DMS53 treated with DMSO at 0.1 percent for 48 hours (cell line): ENCODE results near the gene KLHL7.
A peak's percentile ranks its signal among the peaks of the same experiment; 100 is the strongest.
"Not testable (repeated sequence)": the region's sequence is repeated elsewhere in the genome, so short reads cannot be mapped to it uniquely, and the experiment has no call there.

Experiments
- DNase-seq: peaks from one replicate; lab custom pipeline; 2025; ENCODE audit not compliant: unreplicated experiment; lab: John Stamatoyannopoulos, UW

The KLHL7 gene

DNA sequence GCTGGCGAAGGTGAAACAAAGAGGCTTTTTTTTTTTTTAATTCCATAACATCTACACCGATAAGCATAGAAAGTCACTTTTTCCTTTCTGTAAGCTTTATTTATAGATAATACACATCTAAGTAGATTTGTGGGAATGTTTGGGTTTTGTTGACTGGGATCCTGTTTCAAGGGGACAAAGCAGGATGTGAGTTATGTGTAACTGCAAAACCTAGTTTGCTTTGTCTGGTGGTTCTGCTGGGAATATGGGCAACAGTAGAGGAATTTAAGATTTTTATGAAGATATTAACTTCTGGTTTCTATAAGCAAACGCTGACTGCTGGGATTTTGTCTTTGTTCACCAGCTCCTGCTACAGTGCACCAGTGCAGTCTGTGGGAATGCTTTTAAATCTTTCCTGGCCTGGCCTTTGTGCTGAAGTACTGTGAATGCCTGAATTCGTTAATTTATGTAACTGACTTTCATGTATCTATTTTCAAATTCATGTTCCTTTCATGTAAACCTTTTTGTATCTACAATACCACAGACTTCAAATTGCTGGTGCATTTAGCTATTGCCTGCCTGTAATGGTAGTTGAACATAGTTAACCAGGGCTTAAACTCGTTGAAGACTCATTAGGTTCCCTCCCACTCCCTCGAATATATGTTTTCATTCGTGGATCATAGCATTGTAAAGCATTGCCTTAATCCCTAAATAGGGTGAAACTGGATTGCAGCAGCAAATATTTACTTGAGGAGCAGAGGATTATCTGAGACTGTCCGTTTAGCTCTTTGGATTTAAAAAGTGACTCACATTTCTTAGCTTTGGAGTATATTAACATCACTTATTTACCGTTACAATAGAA lies 1.5 kb downstream of the KLHL7 start:
- peak; percentile 33 for DNase-seq

DNA sequence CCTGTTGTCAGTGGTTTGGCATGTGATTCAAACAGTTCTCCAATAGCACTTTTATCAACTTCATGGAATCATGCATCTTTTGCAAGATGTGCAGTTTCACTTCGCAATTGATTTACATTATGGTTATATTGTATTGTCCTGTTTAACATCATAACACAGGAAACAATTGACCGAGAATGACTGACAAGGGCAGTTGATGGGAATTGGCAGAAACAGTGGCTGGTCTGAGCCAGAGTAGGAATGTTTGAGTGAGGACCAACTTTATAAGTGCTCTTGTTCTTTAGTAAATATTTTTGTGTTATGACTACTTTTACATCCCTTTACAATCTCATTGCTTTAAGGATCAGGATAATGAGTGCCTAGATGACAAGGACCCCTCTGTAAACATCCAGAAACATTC lies 2.2 kb downstream of the KLHL7 start:
- no peak for DNase-seq

DNA sequence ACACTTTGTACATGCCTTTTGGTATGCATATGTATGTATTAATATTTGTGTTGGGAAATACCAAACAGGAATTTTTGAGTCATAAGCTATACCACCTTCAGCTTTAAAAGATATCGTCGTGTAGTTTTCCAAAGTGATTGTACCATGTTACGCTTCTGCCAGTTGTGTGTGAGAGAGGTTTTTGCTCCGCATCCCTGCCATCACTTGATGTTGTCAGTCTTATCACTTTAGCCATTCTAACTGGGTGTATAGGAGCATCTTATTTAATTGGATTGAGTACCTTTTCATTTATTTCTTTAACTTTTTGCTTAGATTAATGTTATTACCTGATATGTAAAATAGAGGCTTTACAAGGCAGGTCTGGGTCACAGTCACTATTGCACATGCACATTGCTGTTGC lies 3.4 kb downstream of the KLHL7 start:
- no peak for DNase-seq

DNA sequence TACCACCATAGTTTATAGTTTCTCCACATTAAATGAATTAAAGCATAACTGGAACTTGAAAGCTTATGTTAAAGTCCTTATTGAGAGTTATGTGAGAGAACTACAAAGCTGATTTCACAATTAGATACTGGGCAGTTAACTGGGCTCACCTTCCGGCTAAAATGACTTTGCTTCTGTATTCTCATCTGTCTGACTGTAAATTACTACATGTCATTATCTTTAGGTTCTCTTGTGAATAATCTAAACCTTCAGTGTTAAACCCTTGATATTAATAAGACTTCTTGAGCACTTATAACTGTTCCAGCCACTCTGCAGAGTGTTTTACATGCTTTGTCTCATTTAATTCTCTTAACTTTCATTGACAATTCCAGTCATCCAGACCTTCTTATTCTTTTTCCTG lies 3.9 kb downstream of the KLHL7 start:
- DNase-seq, result no peak

DNA sequence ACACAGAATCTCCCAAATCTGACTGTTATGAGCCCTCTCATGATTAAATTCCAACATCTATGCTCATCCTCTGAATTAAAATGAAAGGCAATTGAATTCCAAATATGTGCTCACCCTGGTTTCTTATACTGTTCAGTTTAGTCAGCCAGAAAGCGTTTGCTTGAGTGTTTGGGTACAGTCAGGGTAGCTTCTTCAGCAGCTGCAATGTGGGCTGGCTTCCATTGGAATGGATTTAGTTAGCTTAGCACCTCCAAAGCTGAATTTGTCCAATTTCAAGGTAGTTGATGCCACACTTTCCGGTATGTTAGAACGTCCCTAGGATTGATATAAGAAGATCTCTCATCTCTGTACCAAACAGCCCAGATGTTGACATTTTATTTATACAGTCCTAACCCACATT lies 9.3 kb downstream of the KLHL7 start:
- DNase-seq, result no peak

DNA sequence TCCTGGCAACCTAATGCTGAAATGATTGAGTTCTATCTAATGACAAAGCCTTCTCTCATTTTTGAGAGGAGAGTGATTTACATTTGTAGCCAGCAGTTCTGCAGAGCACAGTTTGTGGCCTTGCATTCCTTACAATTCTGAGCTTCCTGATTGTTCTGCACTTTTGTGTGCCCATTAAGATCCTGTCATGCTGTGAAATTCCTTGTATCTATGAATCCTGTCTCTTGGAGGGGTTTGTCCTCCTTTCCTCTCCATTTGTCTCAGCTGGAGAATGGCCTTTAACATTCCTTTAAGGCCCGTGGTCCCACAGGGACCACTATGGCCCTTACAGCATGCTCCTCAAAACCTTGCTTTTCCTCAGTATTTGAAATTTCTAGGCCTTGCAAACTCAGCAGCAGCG lies 10.4 kb downstream of the KLHL7 start:
- DNase-seq, result no peak

DNA sequence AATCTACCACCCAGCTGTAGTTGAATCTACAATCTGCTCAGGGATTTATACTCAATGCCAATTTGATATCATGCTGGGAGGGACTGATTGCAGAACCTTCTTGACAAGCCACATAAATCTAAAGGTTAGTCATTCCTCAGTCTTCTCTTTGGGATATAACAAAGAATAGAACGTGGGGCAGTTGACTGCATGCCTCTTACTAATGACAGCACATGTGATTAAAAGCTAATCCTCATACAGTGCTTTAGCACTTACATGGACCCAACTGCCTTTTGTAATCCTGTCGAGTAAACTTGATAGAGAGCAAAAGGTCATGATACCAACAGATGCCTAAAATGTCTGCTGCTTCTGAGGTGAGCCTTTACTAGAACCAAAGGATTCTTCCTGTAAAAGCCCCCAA lies 12.3 kb downstream of the KLHL7 start:
- DNase-seq, result no peak

DNA sequence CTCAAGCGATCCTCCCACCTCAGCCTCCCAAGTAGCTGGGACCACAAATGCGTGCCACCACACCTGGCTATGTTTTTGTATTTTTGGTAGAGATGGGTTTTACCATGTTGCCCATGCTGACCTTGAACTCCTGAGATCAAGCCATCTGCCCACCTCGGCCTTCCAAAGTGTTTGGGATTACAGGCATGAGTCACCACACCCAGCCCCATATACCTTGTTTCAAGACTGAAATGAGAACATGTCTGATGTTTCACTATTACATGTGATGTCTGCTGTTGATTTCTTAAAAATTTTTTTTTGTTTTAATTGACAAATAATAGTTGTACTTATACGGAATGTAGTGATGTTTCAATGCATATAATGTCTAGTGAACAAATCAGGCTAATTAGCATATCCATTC lies 14.5 kb downstream of the KLHL7 start:
- no peak for DNase-seq

DNA sequence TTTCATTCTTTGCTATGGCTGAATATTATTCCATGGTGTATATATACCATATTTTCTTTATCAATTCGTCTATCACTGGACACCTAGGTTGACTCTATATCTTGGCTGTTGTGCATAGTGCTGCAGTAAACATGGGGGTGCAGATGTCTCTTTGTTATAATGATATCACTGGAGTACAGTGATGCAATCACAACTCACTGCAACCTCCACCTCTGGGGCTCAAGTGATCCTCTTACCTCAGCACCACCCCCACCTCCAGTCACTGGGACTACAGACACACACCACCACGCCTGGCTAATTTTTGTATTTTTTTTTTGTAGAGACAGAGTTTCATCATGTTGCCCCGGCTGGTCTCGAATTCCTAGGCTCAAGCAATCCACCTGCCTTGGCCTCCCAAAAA lies 15.6 kb downstream of the KLHL7 start:
- no peak for DNase-seq

DNA sequence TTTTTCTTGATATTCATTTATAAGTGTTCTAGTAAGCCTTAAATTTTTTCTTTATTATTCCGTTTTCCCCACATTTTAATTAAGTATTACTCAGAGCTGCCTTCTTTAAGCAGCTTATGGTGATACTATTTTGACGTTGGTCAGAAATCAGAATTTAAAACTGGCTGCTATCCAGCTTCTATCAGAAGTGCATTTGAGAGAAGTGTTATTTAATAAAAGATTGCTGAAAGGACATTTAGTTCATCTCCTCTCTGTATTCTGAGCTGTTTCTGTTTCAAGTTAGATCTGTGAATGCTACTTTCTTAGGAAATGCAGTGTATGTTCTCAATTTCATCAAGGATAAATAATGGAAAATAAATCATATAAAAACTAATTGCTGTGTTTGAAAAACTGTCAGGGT lies 17.4 kb downstream of the KLHL7 start:
- no peak for DNase-seq

DNA sequence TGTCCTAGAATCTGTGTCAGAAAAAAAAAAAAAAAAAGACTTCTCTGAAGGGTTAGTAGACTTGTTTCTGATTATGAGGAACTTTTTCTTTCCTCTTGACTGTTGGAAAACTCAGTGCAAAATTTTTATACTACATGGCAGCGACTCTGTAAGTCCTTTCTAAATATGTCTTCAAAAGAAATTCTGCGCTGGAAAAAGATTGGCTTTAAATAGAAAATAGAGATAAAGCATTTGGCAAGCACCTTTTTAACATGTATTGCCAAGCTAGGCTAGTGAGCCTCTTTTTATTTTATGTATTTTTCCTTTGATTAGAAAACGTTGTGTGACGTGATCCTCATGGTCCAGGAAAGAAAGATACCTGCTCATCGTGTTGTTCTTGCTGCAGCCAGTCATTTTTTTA lies 17.9 kb downstream of the KLHL7 start:
- no peak for DNase-seq

DNA sequence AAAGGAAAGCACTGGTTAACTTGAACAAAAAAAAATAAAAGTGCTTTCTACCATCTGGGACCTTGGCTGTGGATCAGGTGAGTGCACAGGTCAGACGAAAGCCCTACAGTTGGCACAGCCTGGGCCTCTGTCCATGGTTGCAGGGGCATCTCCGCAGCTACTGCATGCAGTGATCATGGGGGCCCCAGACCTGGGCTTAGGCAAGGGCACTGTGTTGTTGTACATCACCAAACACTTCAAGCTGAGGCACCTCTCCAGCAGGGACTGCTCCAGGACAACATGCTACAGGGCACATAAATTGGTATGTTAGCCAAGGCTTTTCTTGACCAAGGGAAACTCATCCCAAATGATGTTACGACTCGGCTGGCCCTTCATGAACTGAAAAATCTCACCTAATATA lies 23.5 kb downstream of the KLHL7 start:
- no peak for DNase-seq

DNA sequence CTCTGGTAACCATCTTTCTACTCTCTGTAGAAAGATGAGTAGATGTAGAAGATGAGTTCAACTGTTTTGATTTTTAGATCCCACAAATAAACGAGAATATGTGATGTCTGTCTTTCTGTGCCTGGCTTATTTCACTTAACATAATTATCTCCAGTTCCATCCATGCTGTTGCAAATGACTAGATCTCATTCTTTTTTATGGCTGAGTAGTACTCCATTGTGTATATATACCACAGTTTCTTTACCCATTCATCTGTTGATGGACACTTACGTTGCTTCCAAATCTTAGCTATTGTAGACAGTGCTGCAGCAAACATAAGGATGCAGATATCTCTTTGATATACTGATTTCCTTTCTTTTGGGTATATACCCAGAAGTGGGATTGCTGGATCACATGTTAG lies 26.2 kb downstream of the KLHL7 start:
- not testable (repeated sequence) for DNase-seq

DNA sequence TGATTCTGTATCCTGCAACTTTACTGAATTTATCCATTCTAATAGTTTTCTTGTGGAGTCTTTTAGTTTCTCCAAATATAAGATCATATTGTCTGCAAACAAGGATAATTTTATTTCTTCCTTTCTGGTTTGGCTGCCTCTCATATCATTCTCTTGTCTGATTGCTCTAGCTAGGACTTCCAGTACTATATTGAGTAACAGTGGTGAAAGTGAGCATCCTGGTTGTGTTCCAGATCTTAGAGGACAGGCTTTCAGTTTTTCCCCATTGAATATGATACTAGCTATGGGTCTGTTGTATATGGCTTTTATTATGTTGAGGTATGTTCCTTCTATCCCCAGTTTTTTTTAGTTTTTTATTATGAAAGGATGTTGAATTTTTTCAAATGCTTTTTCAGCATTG lies 28.2 kb downstream of the KLHL7 start:
- DNase-seq, result no peak

DNA sequence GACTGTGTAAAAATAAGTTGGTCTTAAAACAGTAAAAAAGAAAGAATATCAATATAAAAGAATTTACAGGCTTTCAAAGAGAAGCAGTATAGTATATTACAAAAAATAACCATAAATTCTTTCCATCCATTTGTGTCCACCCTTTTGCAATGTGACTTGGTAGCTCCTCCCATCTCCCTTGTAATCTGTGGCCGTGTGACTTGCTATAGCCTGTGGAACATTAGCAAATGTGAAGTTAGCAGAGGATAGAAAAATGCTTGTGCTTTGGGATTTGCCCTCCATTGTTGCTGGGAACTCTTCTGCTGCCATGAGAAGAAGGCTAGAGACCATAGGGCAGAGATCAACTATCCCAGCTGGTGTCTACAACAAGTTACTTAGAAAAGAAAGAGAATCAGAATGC lies 30.2 kb downstream of the KLHL7 start:
- DNase-seq, result no peak

DNA sequence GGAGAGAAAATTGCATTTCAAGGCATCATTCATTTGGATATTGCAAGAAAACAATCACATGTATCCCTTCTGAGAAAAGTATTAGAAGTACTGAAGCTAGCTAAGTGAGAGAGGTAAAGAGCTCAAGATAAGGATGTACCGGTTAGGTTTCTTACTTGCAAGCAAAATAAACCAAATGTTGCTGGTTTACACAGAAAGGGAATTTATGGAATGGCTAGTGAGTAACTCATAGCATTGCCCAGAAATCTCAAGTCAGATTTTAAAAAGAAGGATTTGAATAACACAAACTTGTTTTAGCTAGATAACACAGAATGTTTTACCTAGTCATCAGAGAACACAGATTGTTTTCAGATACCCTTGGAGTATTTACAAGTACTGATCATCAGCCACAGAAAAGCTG lies 30.6 kb downstream of the KLHL7 start:
- no peak for DNase-seq

DNA sequence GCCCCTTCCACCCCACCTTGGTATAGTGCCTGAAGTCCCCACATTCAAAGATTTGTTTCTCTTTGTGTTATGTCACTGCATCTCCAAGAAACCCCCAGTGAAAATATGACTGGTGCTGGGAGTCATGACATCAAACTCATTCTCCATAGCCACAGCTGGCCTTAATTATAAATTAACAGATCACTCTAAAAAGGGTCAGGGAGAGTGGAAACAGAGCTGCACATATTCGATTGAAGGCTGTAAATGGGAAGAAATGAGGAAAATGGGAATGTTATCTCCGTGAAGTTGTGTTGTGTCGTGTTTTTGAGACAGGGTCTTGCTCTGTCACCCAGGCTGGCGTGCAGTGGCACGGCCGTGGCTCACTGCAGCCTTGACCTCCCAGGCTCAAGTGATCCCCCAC lies 52.1 kb downstream of the KLHL7 start:
- no peak for DNase-seq

DNA sequence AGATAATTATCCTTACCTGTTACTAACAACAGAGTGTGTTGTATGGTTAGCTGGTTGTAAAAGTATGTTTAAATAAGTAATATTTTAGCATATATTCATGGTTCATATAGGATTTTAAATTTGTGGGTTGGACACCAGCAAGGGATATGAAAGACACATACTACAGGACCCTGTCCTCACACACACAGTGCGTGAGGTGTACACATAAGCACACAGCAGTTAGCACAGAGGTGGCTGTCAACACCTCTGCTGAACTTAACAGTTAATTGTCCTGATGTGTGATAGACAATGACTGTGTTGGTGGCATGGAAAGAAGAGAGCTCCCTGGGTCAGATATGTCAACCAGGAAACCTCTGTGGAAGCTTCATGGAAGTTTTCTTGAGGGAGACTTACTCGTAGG lies 53.0 kb downstream of the KLHL7 start:
- no peak for DNase-seq

DNA sequence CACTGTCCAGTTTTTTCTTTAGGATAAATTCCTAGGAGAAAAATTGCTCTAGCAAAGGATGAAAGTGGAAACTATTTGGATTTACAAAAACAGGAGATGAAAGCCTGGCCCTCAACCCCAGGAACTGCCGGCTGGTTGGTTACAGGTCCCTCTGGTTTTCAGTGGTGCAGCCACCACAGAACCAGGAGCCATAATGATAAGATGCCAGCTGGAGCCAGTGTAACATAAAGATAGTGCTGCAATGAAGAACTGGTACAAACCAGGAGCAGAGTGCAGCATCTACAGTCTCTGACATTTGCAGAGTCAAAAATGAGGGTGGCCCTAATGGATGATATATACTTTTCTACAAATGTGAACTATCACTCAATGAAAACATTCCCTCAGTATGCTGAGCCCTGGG lies 55.9 kb downstream of the KLHL7 start:
- DNase-seq, result no peak

DNA sequence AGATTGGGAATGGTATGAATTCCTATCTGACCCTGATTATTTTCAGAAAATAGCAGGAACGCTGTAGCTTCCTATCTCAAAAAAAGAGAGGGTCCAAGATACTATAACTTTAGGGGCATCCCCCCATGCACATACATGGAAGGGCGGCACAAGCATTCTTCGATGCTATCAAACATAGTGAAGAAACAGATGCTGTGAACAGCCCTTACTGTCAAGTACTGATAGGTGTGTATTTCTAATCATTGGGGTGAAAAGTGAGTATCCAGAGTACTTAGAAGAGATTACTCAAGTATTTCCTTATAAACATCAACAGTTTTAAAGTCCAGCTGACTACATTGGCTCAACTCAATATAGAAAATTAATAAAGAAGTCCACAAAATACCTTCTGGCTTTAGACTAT lies 59.3 kb downstream of the KLHL7 start:
- DNase-seq, result no peak

DNA sequence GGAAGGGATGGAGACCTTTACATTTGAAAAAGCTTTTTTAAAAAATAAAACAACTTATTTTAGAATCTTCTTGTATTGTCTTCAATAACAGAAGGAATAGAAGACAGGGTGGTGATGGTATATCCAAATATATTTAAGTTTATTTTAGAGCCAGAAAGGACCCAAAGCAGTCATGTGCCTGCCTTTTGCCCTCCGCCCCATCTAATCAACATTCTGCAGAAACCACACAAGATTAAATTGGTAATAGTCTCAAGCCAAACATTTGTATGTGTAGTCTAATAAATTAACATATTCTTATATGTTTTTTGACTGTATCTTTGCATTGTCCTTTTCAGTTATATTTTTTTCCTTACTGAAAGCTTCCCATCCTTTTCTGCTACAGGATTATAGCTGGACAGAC lies 59.7 kb downstream of the KLHL7 start:
- DNase-seq, result no peak

DNA sequence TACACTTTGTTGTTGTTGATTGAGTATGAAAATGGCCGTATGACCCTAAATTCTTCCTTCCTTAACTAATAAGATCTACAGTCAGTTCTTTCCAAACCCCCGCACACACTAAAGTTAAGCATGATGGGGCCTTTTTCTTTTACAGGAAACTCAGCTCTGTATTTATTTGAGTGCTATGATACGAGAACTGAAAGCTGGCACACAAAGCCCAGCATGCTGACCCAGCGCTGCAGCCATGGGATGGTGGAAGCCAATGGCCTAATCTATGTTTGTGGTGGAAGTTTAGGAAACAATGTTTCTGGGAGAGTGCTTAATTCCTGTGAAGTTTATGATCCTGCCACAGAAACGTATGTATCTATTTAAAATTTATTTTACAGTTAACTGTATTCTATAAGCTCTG lies 62.1 kb downstream of the KLHL7 start:
- DNase-seq, result no peak

DNA sequence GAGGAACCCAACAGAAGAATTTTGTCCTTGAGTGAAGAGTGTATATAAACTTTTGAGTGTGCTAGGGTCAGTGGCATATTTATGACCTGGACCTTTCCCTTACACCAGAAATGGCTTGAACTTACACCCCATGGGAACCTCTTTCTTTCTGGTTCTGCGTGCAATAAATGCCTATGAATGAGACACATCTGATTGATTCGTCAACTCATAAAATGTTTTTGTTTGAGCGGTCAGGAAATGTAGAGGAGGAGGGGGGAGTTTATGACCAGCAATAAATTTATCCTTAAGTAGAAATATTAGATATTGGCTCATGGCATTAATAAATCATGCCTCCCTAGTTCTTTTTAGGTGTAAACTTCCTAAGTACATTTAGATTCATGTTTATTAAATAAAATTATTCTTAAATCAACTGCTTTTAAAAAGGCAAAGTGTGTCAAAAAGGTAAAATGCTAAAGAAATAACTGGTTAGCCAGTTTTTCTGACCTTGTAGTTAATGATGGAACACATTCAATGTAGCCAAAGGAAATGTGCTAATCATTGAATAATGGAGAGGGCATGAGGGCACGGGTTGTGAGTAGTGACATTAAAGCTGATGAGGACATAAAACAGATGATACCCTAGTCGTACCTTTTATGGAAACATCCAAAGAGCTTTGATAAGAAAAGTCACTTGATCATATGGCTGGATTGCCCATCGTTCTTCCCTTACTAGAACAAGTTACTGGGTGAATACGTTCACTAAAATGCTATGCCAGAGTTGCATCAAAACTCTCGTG lies 62.7 kb downstream of the KLHL7 start:
- no peak for DNase-seq
